GM18873 (cell line): ENCODE measurements around the gene HOATZ.

Experiments used
- ATAC-seq: cut with Tn5 transposase; IDR thresholded peaks from one replicate; pipeline ENCODE4 v1.9.1; 2021; ENCODE audit warnings: mild to moderate bottlenecking, moderate library complexity, moderate number of reproducible peaks; ENCODE audit not compliant: unreplicated experiment, low FRiP score

Gene HOATZ

DNA sequence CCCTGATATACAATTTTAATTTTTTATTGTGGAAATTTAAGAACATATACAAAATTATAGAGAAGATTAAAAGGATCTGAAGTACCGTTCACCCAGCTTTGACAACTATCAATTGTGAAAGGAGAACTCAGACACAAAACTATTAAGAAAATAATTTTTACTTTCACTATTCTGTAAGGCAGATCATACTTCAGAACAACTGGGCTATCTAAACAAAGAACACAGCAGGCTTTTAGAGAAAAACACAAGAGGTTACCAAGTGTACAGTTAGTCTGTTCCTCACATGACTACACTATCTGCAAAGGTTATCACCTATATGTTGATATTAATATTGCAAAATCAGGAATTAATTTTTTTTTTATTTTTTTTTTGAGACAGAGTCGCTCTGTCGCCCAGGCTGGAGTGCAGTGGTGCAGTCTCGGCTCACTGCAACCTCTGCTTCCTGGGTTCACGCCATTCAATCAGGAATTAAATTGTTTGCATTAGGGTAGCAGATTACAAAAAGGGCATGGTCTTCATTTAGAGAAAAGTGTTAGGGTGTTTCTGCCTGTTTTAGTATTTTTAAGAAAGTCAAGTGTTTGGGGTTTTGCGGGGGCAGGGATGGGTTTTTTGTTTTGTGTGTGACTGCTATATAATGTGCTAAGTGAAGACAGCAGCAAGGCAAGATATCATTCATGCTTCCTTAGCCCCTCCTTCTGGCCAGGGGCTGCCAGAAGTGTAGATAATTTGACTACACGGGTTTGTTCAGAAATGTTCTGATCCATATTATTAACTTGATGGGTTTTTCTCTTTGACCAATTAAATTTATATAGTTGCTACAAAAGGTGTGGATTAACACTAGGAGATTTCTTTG is 60.0 kb downstream of the HOATZ start:
- ATAC-seq, result no peak

DNA sequence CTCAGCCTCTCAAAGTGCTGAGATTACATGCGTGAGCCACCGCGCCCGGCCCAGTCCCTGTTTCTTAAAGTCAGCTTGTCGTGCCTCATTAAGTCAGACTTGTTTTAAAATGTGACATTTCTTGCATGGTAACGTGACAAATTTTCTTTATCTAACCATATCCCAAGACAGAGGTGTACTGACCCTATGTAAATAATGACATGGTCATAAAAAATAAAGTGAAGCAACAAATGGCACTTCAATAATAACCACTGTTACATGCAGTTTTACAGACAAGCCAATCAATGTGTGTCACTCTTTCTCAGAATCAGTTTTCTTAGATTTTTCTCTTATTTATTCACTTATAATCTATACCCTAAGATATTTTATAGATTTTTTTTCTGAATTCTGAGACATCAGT is 61.2 kb downstream of the HOATZ start:
- ATAC-seq, result no peak

DNA sequence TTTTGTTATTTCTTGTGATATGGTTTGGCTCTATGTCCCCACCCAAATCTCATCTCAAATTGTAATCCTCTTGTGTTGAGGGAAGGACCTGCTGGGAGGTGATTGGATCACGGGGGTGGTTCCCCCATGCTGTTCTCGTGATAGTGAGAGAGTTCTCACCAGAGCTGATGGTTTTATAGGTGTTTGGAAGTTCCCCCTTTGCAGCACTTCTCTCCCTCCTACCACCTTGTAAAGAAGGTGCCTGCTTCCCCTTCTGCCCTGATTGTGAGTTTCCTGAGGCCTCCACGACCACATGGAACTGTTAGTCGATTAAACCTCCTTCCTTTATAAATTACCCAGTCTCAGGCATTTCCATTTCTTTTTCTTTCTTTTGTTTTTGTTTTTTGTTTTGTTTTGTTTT is 63.2 kb downstream of the HOATZ start:
- ATAC-seq, result no peak

- ATAC-seq, result no peak
Measured at GRCh38 chr11:111581341-111581740, 66.8 kb downstream of the HOATZ start.

DNA sequence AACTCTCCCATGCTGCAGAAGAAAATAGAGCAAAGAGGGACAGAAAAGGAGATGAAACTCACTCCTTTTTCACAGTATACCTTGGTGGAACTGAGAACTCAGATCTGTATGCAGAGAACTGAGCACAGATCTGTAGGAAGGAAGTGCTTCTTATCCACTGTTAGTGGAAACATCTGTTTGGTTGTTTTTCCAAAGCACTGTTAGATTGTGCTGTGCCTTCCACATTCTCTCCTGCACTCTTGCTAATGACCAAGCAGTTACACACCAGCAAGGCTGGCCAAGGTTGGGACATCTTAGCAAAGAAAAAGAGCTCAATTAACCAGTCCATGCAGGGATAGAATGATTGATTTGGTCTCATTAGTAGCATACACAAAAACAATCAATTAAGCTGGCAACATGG is 67.6 kb downstream of the HOATZ start:
- no peak for ATAC-seq

GRCh38 chr11:111582881-111583280 is 68.3 kb downstream of the HOATZ start:
- no peak for ATAC-seq

DNA sequence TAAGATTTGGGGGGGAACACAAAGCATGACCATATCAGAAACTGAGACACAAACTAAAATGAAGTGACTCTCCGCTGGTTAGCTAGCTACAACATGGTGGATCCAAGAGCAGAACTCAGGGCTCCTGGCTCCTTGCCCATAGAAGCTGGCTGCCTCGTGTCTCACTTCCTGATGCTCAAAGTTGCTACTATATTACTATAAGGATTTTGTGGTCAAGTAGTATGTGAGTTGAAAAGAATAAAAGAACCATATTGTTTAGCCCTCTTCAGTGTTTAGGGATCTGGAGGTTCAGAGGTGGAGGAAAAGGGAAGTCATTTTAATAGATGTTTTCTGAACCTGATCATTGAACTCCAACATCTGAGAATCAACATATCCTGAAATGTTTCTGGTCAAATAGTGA is 70.8 kb downstream of the HOATZ start:
- no peak for ATAC-seq

DNA sequence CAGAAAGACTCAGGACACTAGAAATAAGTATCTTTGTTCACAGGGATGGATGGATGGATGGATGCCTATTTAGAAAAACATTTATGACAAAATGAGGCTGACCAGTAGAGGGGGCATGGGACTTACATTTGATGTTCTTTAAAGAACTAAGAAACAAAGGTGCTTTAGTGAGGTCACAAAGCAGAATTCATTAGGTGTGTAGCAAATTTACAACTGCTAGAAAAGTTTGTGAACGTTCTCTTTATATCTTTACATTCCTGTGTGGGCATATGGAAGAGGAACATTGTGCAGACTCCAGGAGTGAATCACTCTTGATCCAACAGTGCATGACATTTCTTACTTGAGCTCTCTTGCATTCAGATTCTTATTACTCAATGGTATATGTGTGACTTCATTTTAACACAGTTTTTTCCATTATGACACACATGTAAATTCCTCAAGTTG is 71.8 kb downstream of the HOATZ start:
- ATAC-seq, result no peak
